ACHN (cell line): ENCODE measurements around the gene PAN3.
A peak's percentile ranks its signal among the peaks of the same experiment; 100 is the strongest.

Source experiments
- DNase-seq: peaks from one replicate; pipeline ENCODE4 v3.0.0-alpha.2; 2015
- in situ Hi-C: cut with HindIII; loops from 2 replicates; pipeline ENCODE4 v1.10.0; 2017; ENCODE audit warnings: low sequenced_read_pairs, low pct_ligation_motif_present, low pct_unique_long_range_greater_than_20kb

PAN3 gene

GRCh38 chr13:28268800-28269223 is 130.5 kb downstream of the PAN3 start:
- no peak for DNase-seq
- in situ Hi-C loops: no loop called here

- DNase-seq: no peak
- in situ Hi-C loops: no loop called here
Observed at GRCh38 chr13:28271056-28271840, 132.9 kb downstream of the PAN3 start.

- DNase-seq: no peak
- in situ Hi-C loops: no loop called here
Observed at GRCh38 chr13:28273919-28274318, 135.6 kb downstream of the PAN3 start.

GRCh38 chr13:28282451-28282850 is 144.1 kb downstream of the PAN3 start:
- peak; percentile 44 for DNase-seq
- in situ Hi-C loops: no loop called here

- no peak for DNase-seq
- in situ Hi-C loops: no loop called here
Observed at GRCh38 chr13:28283600-28283999, 145.3 kb downstream of the PAN3 start.

- DNase-seq: no peak
- in situ Hi-C loops: no loop called here
Observed at GRCh38 chr13:28286263-28286662, 147.9 kb downstream of the PAN3 start.

GRCh38 chr13:28297341-28297740 is 159.0 kb downstream of the PAN3 start:
- in situ Hi-C loops: no loop called here
- DNase-seq: no peak

GRCh38 chr13:28299916-28300315 is 161.6 kb downstream of the PAN3 start:
- DNase-seq: no peak
- in situ Hi-C loops: no loop called here

GRCh38 chr13:28301839-28302238 is 163.5 kb downstream of the PAN3 start:
- in situ Hi-C loops: no loop called here
- DNase-seq: no peak

- in situ Hi-C loops: no loop called here
- no peak for DNase-seq
Observed at GRCh38 chr13:28306325-28306724, 168.0 kb downstream of the PAN3 start.

- peak; percentile 7 for DNase-seq
Observed at GRCh38 chr13:28313579-28313978, 175.2 kb downstream of the PAN3 start.

GRCh38 chr13:28314879-28315278 is 176.5 kb downstream of the PAN3 start:
- in situ Hi-C loops: no loop called here
- no peak for DNase-seq

More at GRCh38 chr13:28313579-28313978, 175.2 kb downstream of the PAN3 start:
- in situ Hi-C loops: no loop called here

- in situ Hi-C loops: no loop called here
- no peak for DNase-seq
Observed at GRCh38 chr13:28316129-28316528, 177.8 kb downstream of the PAN3 start.

- DNase-seq: no peak
- in situ Hi-C loops: no loop called here
Observed at GRCh38 chr13:28316836-28317235, 178.5 kb downstream of the PAN3 start.

- in situ Hi-C loops: no loop called here
- DNase-seq: no peak
Observed at GRCh38 chr13:28318496-28318895, 180.2 kb downstream of the PAN3 start.

GRCh38 chr13:28319528-28319927 is 181.2 kb downstream of the PAN3 start:
- no peak for DNase-seq
- in situ Hi-C loops: no loop called here

GRCh38 chr13:28320209-28320608 is 181.9 kb downstream of the PAN3 start:
- in situ Hi-C loops: no loop called here
- DNase-seq: no peak

- no peak for DNase-seq
- in situ Hi-C loops: no loop called here
Observed at GRCh38 chr13:28320884-28321574, 182.7 kb downstream of the PAN3 start.

GRCh38 chr13:28321756-28322155 is 183.4 kb downstream of the PAN3 start:
- in situ Hi-C loops: no loop called here

More at GRCh38 chr13:28321756-28322155, 183.4 kb downstream of the PAN3 start:
- DNase-seq: no peak
